Measurements from ENCODE around the gene EHD1.

The EHD1 gene

DNA sequence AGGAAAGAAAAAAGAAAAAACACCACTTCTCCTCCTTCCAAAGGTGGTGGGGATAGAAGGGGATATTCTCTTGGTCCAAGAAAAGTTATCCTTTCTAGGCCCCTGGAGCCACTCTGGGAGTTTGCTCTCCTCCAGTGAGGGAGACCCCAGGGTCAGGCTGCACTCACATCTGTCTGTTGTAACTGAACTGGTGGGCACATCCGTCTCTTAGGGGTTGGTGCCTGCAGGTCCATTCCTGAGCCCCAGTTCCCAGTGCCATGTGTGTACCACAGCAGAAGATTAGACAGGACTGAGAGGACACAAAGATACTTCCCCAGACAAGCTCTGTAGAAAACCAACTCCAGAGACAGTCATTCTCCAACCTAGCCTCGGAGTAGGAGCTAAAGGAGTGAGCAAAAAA lies 41.7 kb upstream of the EHD1 start:
- no peak overlapping the region for H3K4me3 ChIP-seq
- H3K27ac ChIP-seq = no peak overlapping the region
- TF ChIP-seq POLR2AphosphoS5 (IDR thresholded peaks at IDR 0.05; ENCODE audit: borderline replicate concordance, low read depth, low read length) (no peak), FOXP2 (optimal IDR thresholded peaks at IDR 0.05; ENCODE audit: control extremely low read depth, extremely low read length, insufficient read depth) (no peak), EZH2 (IDR thresholded peaks at IDR 0.05) (no peak)
- no peak for DNase-seq (ENCODE audit: low read depth, low spot score)
- H3K9me3 ChIP-seq (ENCODE audit: low read depth, low read length) = no peaks in the 10 kb centered on the region
- no peak overlapping the region for H3K9ac ChIP-seq (ENCODE audit: insufficient read length)
- H3K36me3 ChIP-seq (ENCODE audit: insufficient read depth, low read length) = no peaks in the 10 kb centered on the region

GRCh38 chr11:64919627-64920026 lies 41.2 kb upstream of the EHD1 start:
- Histone ChIP-seq H3K9ac (ENCODE audit: insufficient read length) (no peak overlapping the region), H3K9me3 (ENCODE audit: low read depth, low read length) (no peaks in the 10 kb centered on the region), H3K27ac (no peak overlapping the region), H3K4me3 (no peak overlapping the region), H3K36me3 (ENCODE audit: insufficient read depth, low read length) (no peaks in the 10 kb centered on the region)
- DNase-seq (ENCODE audit: low read depth, low spot score) = no peak
- TF ChIP-seq POLR2AphosphoS5 (IDR thresholded peaks at IDR 0.05; ENCODE audit: borderline replicate concordance, low read depth, low read length) (no peak), EZH2 (IDR thresholded peaks at IDR 0.05) (no peak), FOXP2 (optimal IDR thresholded peaks at IDR 0.05; ENCODE audit: control extremely low read depth, extremely low read length, insufficient read depth) (no peak)

GRCh38 chr11:64918017-64918416 lies 39.6 kb upstream of the EHD1 start:
- peak overlapping the region; percentile 90 for H3K27ac ChIP-seq
- TF ChIP-seq FOXP2 (optimal IDR thresholded peaks at IDR 0.05; ENCODE audit: control extremely low read depth, extremely low read length, insufficient read depth) = no peak
- TF ChIP-seq POLR2AphosphoS5 (IDR thresholded peaks at IDR 0.05; ENCODE audit: borderline replicate concordance, low read depth, low read length) = no peak
- TF ChIP-seq EZH2 (IDR thresholded peaks at IDR 0.05) = no peak
- no peaks in the 10 kb centered on the region for H3K9me3 ChIP-seq (ENCODE audit: low read depth, low read length)
- no peaks in the 10 kb centered on the region for H3K36me3 ChIP-seq (ENCODE audit: insufficient read depth, low read length)
- H3K9ac ChIP-seq (ENCODE audit: insufficient read length) = peak overlapping the region; percentile 82
- peak; percentile 42 for DNase-seq (ENCODE audit: low read depth, low spot score)
- peak overlapping the region; percentile 82 for H3K4me3 ChIP-seq

DNA sequence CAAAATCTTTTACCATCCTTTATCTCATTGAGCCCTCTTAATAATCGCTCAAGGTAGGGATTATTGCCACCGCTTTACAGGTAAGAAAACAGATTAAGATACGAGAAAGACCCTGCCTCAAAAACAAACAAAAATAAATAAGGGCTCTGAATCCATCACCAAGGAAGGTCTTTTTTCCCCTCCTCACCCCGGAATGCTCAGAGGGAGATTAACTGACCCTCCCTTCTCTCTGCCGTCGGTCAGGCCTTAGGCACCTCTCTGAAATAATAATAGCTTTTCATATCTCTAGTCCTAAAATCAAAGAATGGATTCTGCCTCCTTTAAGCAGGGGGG lies 39.2 kb upstream of the EHD1 start:
- peak overlapping the region; percentile 90 for H3K27ac ChIP-seq
- H3K9me3 ChIP-seq (ENCODE audit: low read depth, low read length) = no peaks in the 10 kb centered on the region
- H3K4me3 ChIP-seq = peak overlapping the region; percentile 82
- no peaks in the 10 kb centered on the region for H3K36me3 ChIP-seq (ENCODE audit: insufficient read depth, low read length)
- peak overlapping the region; percentile 82 for H3K9ac ChIP-seq (ENCODE audit: insufficient read length)
- DNase-seq (ENCODE audit: low read depth, low spot score) = no peak
- TF ChIP-seq EZH2 (IDR thresholded peaks at IDR 0.05) (no peak), POLR2AphosphoS5 (IDR thresholded peaks at IDR 0.05; ENCODE audit: borderline replicate concordance, low read depth, low read length) (no peak; the same call in 1 of the 2 replicates), FOXP2 (optimal IDR thresholded peaks at IDR 0.05; ENCODE audit: control extremely low read depth, extremely low read length, insufficient read depth) (no peak)

DNA sequence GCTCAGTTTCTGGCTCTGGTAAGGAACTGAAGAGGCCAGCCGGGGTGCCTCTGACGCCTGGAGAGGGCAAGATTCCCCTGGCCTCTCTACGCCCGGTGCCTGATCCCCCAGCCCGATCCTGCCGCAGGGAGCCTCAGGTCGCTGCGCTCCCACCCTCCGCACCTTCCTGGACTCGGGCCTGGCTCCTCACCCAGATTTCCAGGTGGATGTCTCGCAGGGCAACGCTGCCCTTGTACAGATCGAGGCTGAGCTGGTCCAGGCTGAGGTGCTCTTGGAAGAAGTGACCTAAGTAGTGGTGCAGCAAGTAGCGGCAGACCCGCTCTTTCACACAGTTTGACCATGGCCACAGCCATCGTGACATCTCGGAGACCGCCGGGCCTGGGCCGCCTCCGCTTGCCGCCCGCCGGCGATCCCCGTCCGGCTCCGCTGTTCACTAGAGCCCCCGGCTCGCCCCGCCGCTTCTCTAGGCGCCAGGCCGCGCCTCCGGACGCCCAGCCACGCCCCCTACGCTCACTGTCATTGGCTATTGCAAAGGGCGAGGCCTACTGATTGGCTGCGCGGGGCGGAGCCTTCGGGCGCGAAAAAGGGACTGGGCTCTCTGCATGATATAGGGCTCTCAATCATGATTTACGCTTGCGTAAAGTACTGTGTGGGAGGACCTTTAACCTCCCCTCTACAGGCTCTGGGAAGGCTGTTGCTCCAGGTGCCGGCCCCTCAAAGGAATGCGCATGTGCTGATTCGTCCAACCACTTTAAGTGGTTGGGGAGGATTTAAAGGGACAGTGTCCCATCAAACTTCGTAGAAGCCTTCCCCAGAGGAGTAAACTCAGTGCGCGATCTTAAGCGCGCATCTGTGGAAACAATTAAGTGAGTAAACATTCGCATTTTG lies 38.6 kb upstream of the EHD1 start, which contains the start of gene ATG2A:
ATG2A (minus strand) TSS at position 435 of the 888 bp plus-strand sequence; CDS start at position 361, 74 bp downstream.
- no peaks in the 10 kb centered on the region for H3K36me3 ChIP-seq (ENCODE audit: insufficient read depth, low read length)
- peak within 1 kb of the TSS; percentile 82 for H3K4me3 ChIP-seq
- H3K27ac ChIP-seq = peak within 1 kb of the TSS; percentile 90
- H3K9ac ChIP-seq (ENCODE audit: insufficient read length) = peak within 1 kb of the TSS; percentile 89
- H3K9me3 ChIP-seq (ENCODE audit: low read depth, low read length) = no peaks in the 10 kb centered on the region
- DNase-seq (ENCODE audit: low read depth, low spot score) = peak; percentile 99
- TF ChIP-seq POLR2AphosphoS5 (IDR thresholded peaks at IDR 0.05; ENCODE audit: borderline replicate concordance, low read depth, low read length) (peak; percentile 80; the same call in 1 of the 2 replicates), EZH2 (IDR thresholded peaks at IDR 0.05) (no peak)

GRCh38 chr11:64916040-64916774 lies 37.8 kb upstream of the EHD1 start:
- Histone ChIP-seq H3K27ac (no peak overlapping the region), H3K4me3 (peak overlapping the region; percentile 82)

DNA sequence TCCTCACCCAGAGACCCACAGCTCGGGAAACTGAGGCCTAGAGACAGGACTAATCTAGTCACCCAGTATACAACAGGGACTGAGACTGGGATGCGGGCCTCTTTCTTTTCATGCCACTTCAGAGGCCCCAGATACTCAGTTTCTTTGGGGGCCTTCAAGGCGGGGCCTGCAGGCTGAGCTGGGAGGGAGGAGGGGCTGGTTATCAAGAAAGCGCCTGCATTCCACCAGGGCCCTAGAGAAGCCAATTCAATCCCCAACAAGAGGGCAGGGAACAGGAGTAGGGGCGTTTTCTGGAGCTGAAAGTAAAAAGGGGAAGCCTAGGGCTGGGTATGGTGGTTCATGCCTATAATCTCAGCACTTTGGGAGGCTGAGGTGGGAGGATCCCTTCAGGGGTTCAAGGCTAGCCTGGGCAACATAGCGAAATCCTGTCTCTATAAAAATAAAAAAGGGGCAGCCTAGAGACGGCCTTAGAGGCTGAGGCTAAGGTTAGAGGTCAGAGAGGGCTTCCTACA lies 37.0 kb upstream of the EHD1 start:
- no peak for TF ChIP-seq FOXP2 (optimal IDR thresholded peaks at IDR 0.05; ENCODE audit: control extremely low read depth, extremely low read length, insufficient read depth)
- TF ChIP-seq POLR2AphosphoS5 (IDR thresholded peaks at IDR 0.05; ENCODE audit: borderline replicate concordance, low read depth, low read length) = no peak
- no peak for TF ChIP-seq EZH2 (IDR thresholded peaks at IDR 0.05)
- Histone ChIP-seq H3K9ac (ENCODE audit: insufficient read length) (peak overlapping the region; percentile 20), H3K36me3 (ENCODE audit: insufficient read depth, low read length) (no peaks in the 10 kb centered on the region; the same call in 1 of the 2 replicates), H3K27ac (no peak overlapping the region), H3K9me3 (ENCODE audit: low read depth, low read length) (no peaks in the 10 kb centered on the region), H3K4me3 (peak overlapping the region; percentile 82)
- no peak for DNase-seq (ENCODE audit: low read depth, low spot score)

More at GRCh38 chr11:64916040-64916774, 37.8 kb upstream of the EHD1 start:
- Histone ChIP-seq H3K36me3 (ENCODE audit: insufficient read depth, low read length) (no peaks in the 10 kb centered on the region; the same call in 1 of the 2 replicates), H3K9me3 (ENCODE audit: low read depth, low read length) (no peaks in the 10 kb centered on the region), H3K9ac (ENCODE audit: insufficient read length) (peak overlapping the region; percentile 89)
- no peak for DNase-seq (ENCODE audit: low read depth, low spot score)
- TF ChIP-seq POLR2AphosphoS5 (IDR thresholded peaks at IDR 0.05; ENCODE audit: borderline replicate concordance, low read depth, low read length) (no peak; the same call in 1 of the 2 replicates), FOXP2 (optimal IDR thresholded peaks at IDR 0.05; ENCODE audit: control extremely low read depth, extremely low read length, insufficient read depth) (peak; percentile 16)

DNA sequence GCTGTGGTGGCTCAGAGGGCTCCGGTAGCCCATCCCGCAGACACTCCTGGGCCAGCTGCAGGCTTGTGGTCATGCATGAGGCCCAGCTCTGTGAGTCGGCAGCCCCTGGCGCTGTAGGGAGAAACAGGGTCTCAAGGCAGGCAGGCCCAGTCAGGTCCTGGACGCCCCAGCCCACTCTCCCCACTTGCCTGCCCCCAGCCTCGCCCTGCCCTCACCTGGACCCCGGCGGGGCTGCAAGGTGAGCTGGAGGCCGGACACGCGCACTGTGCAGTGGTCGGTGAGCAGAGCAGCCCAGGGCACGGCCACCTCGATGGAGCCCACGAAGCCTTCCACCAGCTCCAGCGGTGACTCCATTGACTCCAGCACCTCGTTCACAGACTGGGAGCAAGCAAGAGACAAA lies 35.7 kb upstream of the EHD1 start:
- no peak overlapping the region for H3K4me3 ChIP-seq
- no peak for TF ChIP-seq EZH2 (IDR thresholded peaks at IDR 0.05)
- TF ChIP-seq POLR2AphosphoS5 (IDR thresholded peaks at IDR 0.05; ENCODE audit: borderline replicate concordance, low read depth, low read length) = no peak
- TF ChIP-seq FOXP2 (optimal IDR thresholded peaks at IDR 0.05; ENCODE audit: control extremely low read depth, extremely low read length, insufficient read depth) = no peak
- H3K9ac ChIP-seq (ENCODE audit: insufficient read length) = no peak overlapping the region

More for the DNA sequence above, 35.7 kb upstream of the EHD1 start:
- no peaks in the 10 kb centered on the region for H3K9me3 ChIP-seq (ENCODE audit: low read depth, low read length)
- no peaks in the 10 kb centered on the region; the same call in 1 of the 2 replicates for H3K36me3 ChIP-seq (ENCODE audit: insufficient read depth, low read length)
- no peak overlapping the region for H3K27ac ChIP-seq
- DNase-seq (ENCODE audit: low read depth, low spot score) = no peak
